Measurements from ENCODE around the gene DBP. TPM values are rescaled to one million over a fixed set of nuclear protein-coding genes. Genes with fewer than 3 reads are reported as not detected.

Gene DBP
- polyA plus RNA-seq, 3 donors: 12.8 to 22.3 (median 17.5) TPM

DNA sequence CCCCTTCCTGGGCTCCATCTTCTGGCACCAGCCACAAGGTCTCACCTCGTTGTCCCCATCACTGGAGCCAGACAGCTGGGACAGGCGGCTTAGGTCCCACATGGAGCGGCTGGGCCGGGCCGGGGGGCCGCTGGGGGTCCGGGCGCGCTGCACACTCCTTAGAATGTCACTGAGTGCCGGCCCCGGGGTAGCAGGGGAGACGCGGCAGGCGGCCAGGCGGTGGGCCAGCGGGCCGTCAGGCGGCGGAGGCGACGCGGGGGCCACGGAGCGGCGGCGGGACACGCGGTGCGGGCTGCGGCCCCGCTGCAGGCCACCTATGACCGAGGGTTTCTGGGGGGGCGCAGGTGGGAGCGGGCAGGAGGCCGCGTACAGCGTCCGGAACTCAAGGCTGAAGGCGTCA, 33.7 kb downstream of the DBP start:
- H3K4me2 ChIP-seq (replicated peaks; ENCODE audit: extremely low read depth, low read length, poor library complexity, severe bottlenecking): no peak overlapping the region
- no peak overlapping the region for H3K9ac ChIP-seq (ENCODE audit: insufficient read depth, low read length, poor library complexity, severe bottlenecking)
- H4K20me1 ChIP-seq (ENCODE audit: insufficient read depth, low read length): no peaks in the 10 kb centered on the region
- H3K4me3 ChIP-seq (replicated peaks in 1 of 3; ENCODE audit: low read depth in 2 of 3, low read length in 3 of 3): no peak overlapping the region
- no peaks in the 10 kb centered on the region for H3K36me3 ChIP-seq (replicated peaks in 1 of 2; ENCODE audit: control insufficient read depth in 1 of 2, insufficient read depth in 2 of 2, low read length in 2 of 2)
- no peak overlapping the region for H3K27ac ChIP-seq (ENCODE audit: low read depth in 1 of 2, low read length in 2 of 2)
- Mint-ChIP-seq H3K27me3 (ENCODE audit: low read depth in 3 of 3) (peaks cover 0 to 10% (median 8%) of the 10 kb centered on the region in 3 donors), H3K27ac (no peak overlapping the region), H3K9me3 (peaks cover 0 to 2% (median 0%) of the 10 kb centered on the region in 7 donors), H3K4me1 (peaks cover 2% of the 10 kb centered on the region), H3K4me3 (no peak overlapping the region), H3K36me3 (no peaks in the 10 kb centered on the region)
- H3K27me3 ChIP-seq (ENCODE audit: control insufficient read depth in 2 of 2, insufficient read depth in 2 of 2, low read length in 2 of 2): no peaks in the 10 kb centered on the region
- no peaks in the 10 kb centered on the region for H3K9me3 ChIP-seq (replicated peaks in 1 of 2; ENCODE audit: control insufficient read depth in 1 of 2, insufficient read depth in 1 of 2, low read length in 2 of 2)
- no peak for TF ChIP-seq CTCF (IDR thresholded peaks at IDR 0.05)
- no peak overlapping the region for H2AFZ ChIP-seq (ENCODE audit: insufficient read depth, low read depth, low read length, poor library complexity, severe bottlenecking)
- peaks cover 0 to under 1% of the 10 kb centered on the region in 2 donors for H3K4me1 ChIP-seq (ENCODE audit: control insufficient read depth in 1 of 2, insufficient read depth in 2 of 2, low read length in 2 of 2)
- intact Hi-C loops (cut with micrococcal nuclease): no loop called here
- WGBS (ENCODE audit: insufficient coverage): 94% methylated on average over 39 of the region's 39 CpGs
- no peak for DNase-seq
- no peaks in the 10 kb centered on the region for H3K79me2 ChIP-seq (ENCODE audit: insufficient read depth, low read length)

DNA sequence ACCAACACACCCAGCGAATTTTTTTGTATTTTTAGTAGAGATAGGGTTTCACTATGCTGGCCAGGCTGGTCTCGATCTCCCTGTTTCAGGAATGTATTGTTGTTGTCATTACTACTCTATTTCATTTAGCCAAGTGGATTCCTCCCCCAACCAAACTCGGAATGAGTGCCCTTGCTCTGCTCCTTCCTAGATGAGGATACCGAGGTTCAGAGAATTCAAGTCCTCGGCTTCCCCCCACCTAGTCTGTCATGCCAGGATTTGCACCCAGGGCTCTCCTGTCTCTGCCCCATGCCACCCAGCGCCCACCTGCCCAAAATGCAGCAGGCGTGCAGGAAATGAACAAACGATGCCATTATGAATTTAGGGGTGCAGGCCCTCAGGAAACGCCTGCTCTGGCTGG, 34.2 kb downstream of the DBP start:
- no peaks in the 10 kb centered on the region for H3K4me1 ChIP-seq (ENCODE audit: control insufficient read depth in 1 of 2, insufficient read depth in 2 of 2, low read length in 2 of 2)
- H3K79me2 ChIP-seq (ENCODE audit: insufficient read depth, low read length): no peaks in the 10 kb centered on the region
- H3K27ac ChIP-seq (ENCODE audit: low read depth in 1 of 2, low read length in 2 of 2): no peak overlapping the region
- WGBS (ENCODE audit: insufficient coverage): 79% methylated on average over 7 of the region's 9 CpGs
- H3K27ac Mint-ChIP-seq: no peak overlapping the region
- H3K27me3 Mint-ChIP-seq (ENCODE audit: low read depth in 3 of 3): peaks cover under 1 to 10% (median 6%) of the 10 kb centered on the region in 3 donors
- H2AFZ ChIP-seq (ENCODE audit: insufficient read depth, low read depth, low read length, poor library complexity, severe bottlenecking): no peak overlapping the region
- no peaks in the 10 kb centered on the region for H3K36me3 Mint-ChIP-seq
- peaks cover 0 to 2% (median 0%) of the 10 kb centered on the region in 7 donors for H3K9me3 Mint-ChIP-seq
- intact Hi-C loops (cut with micrococcal nuclease): no loop called here
- no peak for TF ChIP-seq CTCF (IDR thresholded peaks at IDR 0.05)
- no peaks in the 10 kb centered on the region for H3K27me3 ChIP-seq (ENCODE audit: control insufficient read depth in 2 of 2, insufficient read depth in 2 of 2, low read length in 2 of 2)
- no peak overlapping the region for H3K4me2 ChIP-seq (replicated peaks; ENCODE audit: extremely low read depth, low read length, poor library complexity, severe bottlenecking)
- H3K9ac ChIP-seq (ENCODE audit: insufficient read depth, low read length, poor library complexity, severe bottlenecking): no peak overlapping the region
- H3K4me1 Mint-ChIP-seq: peaks cover 2% of the 10 kb centered on the region
- no peaks in the 10 kb centered on the region for H3K9me3 ChIP-seq (replicated peaks in 1 of 2; ENCODE audit: control insufficient read depth in 1 of 2, insufficient read depth in 1 of 2, low read length in 2 of 2)
- no peak for DNase-seq
- H3K4me3 Mint-ChIP-seq: no peak overlapping the region
- H3K36me3 ChIP-seq (replicated peaks in 1 of 2; ENCODE audit: control insufficient read depth in 1 of 2, insufficient read depth in 2 of 2, low read length in 2 of 2): no peaks in the 10 kb centered on the region
- H4K20me1 ChIP-seq (ENCODE audit: insufficient read depth, low read length): no peaks in the 10 kb centered on the region
- no peak overlapping the region for H3K4me3 ChIP-seq (replicated peaks in 1 of 3; ENCODE audit: low read depth in 2 of 3, low read length in 3 of 3)

All from CD14-positive monocyte (primary cell).